ENCODE measurements around the gene ARSG. TPM values are rescaled to one million over a fixed set of nuclear protein-coding genes. Genes with fewer than 3 reads are reported as not detected.

ARSG gene
- total and polyA plus RNA-seq, 2 of the 13 experiments (the other 11 are each of a cell fraction or from before 2014, with no cell fraction given), result 3.7 to 15.2 TPM

DNA sequence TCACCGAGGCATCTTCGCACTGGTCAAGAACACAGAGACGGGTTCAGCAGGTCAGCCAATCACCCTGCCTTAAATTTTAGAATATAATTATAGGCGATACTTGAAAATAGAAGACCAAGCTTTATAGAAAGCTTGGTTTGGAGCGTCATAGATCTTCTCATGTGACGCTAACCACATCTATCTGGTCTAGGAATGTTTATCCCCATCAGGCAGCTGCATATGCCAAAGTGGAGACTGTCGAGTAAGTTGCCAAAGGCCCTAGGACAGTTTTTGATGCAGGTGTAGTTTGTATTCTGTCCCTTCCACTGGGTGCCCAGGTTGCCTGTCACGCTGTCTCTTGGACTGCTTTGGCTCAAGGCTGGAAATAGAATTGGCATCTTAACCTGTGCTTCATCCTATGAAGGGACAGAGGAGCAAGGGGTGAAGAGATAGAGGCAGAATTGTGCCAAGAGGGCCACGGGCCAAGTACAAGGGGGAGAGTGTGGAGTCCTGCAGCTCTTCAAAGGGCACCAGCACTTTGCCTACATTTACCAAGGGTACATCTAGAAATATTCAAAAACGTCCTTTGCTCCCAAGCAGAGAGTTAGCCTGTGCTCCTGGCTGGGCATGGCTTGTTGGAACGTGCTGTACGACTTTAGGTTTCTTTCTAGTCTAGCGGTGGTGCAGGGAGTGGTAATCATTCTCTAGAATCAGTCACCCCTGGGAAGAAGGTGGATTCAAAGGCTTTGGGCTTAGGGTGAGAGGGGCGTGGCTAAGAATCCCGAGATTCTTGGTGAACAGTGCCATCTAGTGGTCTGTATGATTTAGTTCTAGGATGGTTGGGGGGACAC lies 171.3 kb downstream of the ARSG start (continued):
- TF ChIP-seq, protein P1, sequence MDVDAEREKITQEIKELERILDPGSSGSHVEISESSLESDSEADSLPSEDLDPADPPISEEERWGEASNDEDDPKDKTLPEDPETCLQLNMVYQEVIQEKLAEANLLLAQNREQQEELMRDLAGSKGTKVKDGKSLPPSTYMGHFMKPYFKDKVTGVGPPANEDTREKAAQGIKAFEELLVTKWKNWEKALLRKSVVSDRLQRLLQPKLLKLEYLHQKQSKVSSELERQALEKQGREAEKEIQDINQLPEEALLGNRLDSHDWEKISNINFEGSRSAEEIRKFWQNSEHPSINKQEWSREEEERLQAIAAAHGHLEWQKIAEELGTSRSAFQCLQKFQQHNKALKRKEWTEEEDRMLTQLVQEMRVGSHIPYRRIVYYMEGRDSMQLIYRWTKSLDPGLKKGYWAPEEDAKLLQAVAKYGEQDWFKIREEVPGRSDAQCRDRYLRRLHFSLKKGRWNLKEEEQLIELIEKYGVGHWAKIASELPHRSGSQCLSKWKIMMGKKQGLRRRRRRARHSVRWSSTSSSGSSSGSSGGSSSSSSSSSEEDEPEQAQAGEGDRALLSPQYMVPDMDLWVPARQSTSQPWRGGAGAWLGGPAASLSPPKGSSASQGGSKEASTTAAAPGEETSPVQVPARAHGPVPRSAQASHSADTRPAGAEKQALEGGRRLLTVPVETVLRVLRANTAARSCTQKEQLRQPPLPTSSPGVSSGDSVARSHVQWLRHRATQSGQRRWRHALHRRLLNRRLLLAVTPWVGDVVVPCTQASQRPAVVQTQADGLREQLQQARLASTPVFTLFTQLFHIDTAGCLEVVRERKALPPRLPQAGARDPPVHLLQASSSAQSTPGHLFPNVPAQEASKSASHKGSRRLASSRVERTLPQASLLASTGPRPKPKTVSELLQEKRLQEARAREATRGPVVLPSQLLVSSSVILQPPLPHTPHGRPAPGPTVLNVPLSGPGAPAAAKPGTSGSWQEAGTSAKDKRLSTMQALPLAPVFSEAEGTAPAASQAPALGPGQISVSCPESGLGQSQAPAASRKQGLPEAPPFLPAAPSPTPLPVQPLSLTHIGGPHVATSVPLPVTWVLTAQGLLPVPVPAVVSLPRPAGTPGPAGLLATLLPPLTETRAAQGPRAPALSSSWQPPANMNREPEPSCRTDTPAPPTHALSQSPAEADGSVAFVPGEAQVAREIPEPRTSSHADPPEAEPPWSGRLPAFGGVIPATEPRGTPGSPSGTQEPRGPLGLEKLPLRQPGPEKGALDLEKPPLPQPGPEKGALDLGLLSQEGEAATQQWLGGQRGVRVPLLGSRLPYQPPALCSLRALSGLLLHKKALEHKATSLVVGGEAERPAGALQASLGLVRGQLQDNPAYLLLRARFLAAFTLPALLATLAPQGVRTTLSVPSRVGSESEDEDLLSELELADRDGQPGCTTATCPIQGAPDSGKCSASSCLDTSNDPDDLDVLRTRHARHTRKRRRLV (CRISPR knock-in tag; IDR thresholded peaks at IDR 0.05), result no peak
- TF ChIP-seq, protein P2, sequence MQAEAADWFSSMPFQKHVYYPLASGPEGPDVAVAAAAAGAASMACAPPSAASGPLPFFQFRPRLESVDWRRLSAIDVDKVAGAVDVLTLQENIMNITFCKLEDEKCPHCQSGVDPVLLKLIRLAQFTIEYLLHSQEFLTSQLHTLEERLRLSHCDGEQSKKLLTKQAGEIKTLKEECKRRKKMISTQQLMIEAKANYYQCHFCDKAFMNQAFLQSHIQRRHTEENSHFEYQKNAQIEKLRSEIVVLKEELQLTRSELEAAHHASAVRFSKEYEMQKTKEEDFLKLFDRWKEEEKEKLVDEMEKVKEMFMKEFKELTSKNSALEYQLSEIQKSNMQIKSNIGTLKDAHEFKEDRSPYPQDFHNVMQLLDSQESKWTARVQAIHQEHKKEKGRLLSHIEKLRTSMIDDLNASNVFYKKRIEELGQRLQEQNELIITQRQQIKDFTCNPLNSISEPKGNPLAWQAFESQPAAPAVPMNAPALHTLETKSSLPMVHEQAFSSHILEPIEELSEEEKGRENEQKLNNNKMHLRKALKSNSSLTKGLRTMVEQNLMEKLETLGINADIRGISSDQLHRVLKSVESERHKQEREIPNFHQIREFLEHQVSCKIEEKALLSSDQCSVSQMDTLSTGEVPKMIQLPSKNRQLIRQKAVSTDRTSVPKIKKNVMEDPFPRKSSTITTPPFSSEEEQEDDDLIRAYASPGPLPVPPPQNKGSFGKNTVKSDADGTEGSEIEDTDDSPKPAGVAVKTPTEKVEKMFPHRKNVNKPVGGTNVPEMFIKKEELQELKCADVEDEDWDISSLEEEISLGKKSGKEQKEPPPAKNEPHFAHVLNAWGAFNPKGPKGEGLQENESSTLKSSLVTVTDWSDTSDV (CRISPR knock-in tag; IDR thresholded peaks at IDR 0.05), result no peak
- no peak for TF ChIP-seq ZNF317 (CRISPR knock-in tag; IDR thresholded peaks at IDR 0.05)
- TF ChIP-seq, protein P3, sequence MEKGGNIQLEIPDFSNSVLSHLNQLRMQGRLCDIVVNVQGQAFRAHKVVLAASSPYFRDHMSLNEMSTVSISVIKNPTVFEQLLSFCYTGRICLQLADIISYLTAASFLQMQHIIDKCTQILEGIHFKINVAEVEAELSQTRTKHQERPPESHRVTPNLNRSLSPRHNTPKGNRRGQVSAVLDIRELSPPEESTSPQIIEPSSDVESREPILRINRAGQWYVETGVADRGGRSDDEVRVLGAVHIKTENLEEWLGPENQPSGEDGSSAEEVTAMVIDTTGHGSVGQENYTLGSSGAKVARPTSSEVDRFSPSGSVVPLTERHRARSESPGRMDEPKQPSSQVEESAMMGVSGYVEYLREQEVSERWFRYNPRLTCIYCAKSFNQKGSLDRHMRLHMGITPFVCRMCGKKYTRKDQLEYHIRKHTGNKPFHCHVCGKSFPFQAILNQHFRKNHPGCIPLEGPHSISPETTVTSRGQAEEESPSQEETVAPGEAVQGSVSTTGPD (CRISPR knock-in tag; IDR thresholded peaks at IDR 0.05), result 0 out of 2 replicates have a peak, but pooled peaks have one; percentile 43
- TF ChIP-seq MED1 (CRISPR knock-in tag; IDR thresholded peaks at IDR 0.05), result no peak
- no peak for TF ChIP-seq JARID2 (CRISPR knock-in tag; IDR thresholded peaks at IDR 0.05; ENCODE audit: insufficient replicate concordance)
- no peak for TF ChIP-seq PAX8 (CRISPR knock-in tag; IDR thresholded peaks at IDR 0.05; ENCODE audit: borderline replicate concordance)
- TF ChIP-seq HNRNPH1 (optimal IDR thresholded peaks at IDR 0.05; ENCODE audit: low read depth, low read length), result no peak
- TF ChIP-seq, protein P4, sequence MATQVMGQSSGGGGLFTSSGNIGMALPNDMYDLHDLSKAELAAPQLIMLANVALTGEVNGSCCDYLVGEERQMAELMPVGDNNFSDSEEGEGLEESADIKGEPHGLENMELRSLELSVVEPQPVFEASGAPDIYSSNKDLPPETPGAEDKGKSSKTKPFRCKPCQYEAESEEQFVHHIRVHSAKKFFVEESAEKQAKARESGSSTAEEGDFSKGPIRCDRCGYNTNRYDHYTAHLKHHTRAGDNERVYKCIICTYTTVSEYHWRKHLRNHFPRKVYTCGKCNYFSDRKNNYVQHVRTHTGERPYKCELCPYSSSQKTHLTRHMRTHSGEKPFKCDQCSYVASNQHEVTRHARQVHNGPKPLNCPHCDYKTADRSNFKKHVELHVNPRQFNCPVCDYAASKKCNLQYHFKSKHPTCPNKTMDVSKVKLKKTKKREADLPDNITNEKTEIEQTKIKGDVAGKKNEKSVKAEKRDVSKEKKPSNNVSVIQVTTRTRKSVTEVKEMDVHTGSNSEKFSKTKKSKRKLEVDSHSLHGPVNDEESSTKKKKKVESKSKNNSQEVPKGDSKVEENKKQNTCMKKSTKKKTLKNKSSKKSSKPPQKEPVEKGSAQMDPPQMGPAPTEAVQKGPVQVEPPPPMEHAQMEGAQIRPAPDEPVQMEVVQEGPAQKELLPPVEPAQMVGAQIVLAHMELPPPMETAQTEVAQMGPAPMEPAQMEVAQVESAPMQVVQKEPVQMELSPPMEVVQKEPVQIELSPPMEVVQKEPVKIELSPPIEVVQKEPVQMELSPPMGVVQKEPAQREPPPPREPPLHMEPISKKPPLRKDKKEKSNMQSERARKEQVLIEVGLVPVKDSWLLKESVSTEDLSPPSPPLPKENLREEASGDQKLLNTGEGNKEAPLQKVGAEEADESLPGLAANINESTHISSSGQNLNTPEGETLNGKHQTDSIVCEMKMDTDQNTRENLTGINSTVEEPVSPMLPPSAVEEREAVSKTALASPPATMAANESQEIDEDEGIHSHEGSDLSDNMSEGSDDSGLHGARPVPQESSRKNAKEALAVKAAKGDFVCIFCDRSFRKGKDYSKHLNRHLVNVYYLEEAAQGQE (IDR thresholded peaks at IDR 0.05; ENCODE audit: borderline replicate concordance in 1 of 2, low read depth in 1 of 2, low read length in 2 of 2), result no peak
- TF ChIP-seq, protein P5, sequence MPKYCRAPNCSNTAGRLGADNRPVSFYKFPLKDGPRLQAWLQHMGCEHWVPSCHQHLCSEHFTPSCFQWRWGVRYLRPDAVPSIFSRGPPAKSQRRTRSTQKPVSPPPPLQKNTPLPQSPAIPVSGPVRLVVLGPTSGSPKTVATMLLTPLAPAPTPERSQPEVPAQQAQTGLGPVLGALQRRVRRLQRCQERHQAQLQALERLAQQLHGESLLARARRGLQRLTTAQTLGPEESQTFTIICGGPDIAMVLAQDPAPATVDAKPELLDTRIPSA (CRISPR knock-in tag; IDR thresholded peaks at IDR 0.05; ENCODE audit: borderline replicate concordance), result no peak
- peak; percentile 31; the same call in 1 of the 2 replicates for TF ChIP-seq RXRA (CRISPR knock-in tag; IDR thresholded peaks at IDR 0.05)
- TF ChIP-seq SRF (IDR thresholded peaks at IDR 0.05; ENCODE audit: low read depth, low read length), result no peak
- no peak for TF ChIP-seq ZNF235 (CRISPR knock-in tag; IDR thresholded peaks at IDR 0.05; ENCODE audit: borderline replicate concordance)
- no peak for TF ChIP-seq AGO1 (IDR thresholded peaks at IDR 0.05; ENCODE audit: low read depth, low read length, poor library complexity, severe bottlenecking)
